ENCODE measurements around the gene GGACT.
A peak's percentile ranks its signal among the peaks of the same experiment; 100 is the strongest.
"Not testable (repeated sequence)": the region's sequence is repeated elsewhere in the genome, so short reads cannot be mapped to it uniquely, and the experiment has no call there.

Gene GGACT

GRCh38 chr13:100600915-100601314 is 12.3 kb upstream of the GGACT start:
- no peak for DNase-seq (ENCODE audit: low read depth)

GRCh38 chr13:100600461-100600860 is 11.9 kb upstream of the GGACT start:
- DNase-seq (ENCODE audit: low read depth), result no peak

GRCh38 chr13:100597253-100597652 is 8.7 kb upstream of the GGACT start:
- no peak for DNase-seq (ENCODE audit: low read depth)

GRCh38 chr13:100596516-100596915 is 7.9 kb upstream of the GGACT start:
- no peak for DNase-seq (ENCODE audit: low read depth)

DNA sequence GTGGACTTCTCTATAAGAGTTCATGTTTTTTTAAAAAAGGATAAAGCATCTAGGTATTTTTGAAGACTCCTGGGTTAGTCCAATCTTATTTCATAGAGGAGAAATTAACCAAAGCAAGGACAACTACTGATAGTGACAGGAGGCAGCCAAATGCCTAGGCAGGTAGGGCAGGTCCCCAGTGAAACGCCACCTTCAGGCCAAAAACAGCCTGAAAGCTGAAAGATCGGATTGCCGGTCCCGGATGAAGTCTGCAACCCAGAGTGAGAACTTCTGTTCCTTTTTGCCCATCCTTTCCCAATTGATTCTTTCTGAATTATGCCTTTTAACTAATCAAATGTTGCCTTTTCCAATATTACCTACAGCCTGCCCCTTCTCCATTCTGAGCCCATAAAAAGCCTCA is 6.1 kb upstream of the GGACT start:
- DNase-seq (ENCODE audit: low read depth), result no peak

DNA sequence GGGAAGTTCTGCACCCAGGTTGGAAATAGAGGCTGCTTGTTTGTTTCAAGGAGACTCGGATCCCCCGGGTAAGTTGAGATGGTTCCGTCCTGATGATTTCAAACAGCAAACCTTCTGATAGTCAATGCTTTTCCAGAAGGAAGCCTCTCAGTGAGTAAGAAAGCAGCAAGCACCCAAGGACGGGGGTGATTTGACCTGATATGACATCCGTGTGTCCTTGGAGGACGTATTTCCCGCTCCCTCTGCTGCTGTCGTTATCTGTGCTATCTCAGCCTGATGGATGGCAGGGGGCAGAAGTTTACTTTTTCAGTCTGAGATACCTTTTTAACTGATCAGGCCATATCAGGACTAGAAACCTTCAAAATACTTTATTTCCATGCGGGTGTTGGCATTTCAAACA is 5.7 kb upstream of the GGACT start:
- no peak for DNase-seq (ENCODE audit: low read depth)

GRCh38 chr13:100589178-100589725 is 663 bp upstream of the GGACT start:
- no peak for DNase-seq (ENCODE audit: low read depth)

GRCh38 chr13:100584896-100585295 is 3.7 kb downstream of the GGACT start:
- no peak for DNase-seq (ENCODE audit: low read depth)

GRCh38 chr13:100581504-100581903 is 7.1 kb downstream of the GGACT start:
- no peak for DNase-seq (ENCODE audit: low read depth)

DNA sequence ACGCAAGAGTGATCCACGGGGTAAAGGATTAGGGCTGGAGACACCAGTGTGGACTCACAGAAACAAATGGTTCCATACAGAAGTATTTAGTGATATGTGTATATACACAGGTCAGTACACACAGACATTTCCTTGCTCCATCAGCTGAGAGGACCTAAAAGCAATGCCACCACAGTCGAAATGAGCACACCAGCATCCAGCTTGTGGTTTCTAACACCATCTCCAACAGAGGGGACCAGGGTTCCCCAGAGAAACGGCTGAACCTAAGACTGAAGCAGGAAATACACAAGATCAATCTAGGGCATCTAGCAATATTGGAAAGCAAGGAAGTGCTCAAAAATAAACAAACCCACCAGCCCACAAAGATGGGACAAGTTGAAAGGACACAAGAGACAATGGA is 7.6 kb downstream of the GGACT start:
- no peak for DNase-seq (ENCODE audit: low read depth)

DNA sequence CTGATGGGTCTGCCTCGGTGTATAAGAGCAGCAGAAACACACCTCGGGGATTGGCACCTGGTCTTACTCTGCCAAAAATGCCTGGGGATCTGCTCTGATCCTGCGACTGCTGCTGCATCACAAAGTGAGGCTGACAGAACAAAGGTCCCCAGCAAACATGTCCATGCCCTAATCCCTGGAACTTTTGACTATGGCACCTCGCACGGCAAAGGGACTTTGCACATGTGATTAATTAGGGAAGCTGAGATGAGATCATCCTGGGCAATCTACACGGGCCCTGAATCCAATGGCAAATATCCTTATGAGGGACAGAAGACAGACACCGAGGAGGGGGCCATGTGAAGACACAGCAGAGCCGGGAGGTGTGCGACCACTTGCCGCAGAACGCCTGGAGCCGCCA is 8.5 kb downstream of the GGACT start:
- DNase-seq (ENCODE audit: low read depth), result no peak

- DNase-seq (ENCODE audit: low read depth), result not testable (repeated sequence)
Measured at GRCh38 chr13:100577239-100577638, 11.3 kb downstream of the GGACT start.

DNA sequence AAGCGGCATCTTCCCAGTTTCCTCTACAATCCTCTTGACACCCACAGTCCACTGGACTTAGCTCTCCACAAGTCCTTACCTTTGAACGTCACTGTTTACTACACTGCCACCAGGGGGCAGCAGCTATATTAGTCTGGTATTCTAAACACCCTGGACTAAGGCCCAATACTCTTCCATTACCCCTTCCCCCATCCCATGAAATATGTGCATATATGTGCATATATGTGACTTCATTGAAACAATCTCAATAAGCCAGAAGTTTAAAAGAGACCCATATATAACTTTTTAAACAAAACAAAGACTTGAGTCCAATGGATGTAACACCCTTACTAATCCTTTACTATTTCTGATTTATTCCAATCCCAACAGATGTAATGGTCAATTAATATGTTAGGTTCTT is 15.5 kb downstream of the GGACT start:
- DNase-seq (ENCODE audit: low read depth), result peak; percentile 67

GRCh38 chr13:100566543-100566942 is 22.0 kb downstream of the GGACT start:
- DNase-seq (ENCODE audit: low read depth), result no peak

- no peak for DNase-seq (ENCODE audit: low read depth)
Measured at GRCh38 chr13:100565286-100565685, 23.3 kb downstream of the GGACT start.

- DNase-seq (ENCODE audit: low read depth), result no peak
Measured at GRCh38 chr13:100564444-100565223, 24.0 kb downstream of the GGACT start.

GRCh38 chr13:100563779-100564178 is 24.8 kb downstream of the GGACT start:
- no peak for DNase-seq (ENCODE audit: low read depth)

DNA sequence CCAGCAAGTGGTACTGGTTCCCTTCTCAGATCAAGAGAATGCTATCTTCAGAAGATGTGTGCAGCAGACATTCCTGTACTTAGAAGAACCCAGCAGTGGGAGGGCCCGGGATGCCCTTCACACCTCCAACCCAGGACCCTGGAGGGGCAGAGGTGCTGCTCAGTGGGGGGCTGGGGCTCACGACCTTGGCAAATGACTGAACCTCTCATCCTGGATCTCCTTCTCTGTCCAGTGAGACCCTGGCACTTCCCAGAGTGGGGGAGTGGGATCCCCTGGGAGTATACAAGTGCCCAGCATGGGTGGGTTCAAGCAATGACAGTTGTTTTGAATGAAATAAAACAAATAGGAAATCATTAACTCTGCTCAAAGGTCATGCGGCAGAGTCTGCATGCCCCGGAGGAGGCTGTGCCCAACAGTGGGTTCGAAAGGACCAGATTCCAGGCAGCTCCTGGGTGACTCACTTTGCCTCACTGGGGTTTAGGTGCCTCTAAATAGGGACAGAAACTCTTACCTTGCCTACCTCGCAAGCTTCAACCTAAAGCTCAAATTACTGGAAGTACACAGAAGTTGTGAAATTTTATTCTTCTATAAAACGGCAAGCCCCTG is 26.9 kb downstream of the GGACT start:
- DNase-seq (ENCODE audit: low read depth), result no peak

GRCh38 chr13:100561158-100561499 is 27.5 kb downstream of the GGACT start:
- DNase-seq (ENCODE audit: low read depth), result no peak

- DNase-seq (ENCODE audit: low read depth), result no peak
Measured at GRCh38 chr13:100560498-100561157, 28.0 kb downstream of the GGACT start.

DNA sequence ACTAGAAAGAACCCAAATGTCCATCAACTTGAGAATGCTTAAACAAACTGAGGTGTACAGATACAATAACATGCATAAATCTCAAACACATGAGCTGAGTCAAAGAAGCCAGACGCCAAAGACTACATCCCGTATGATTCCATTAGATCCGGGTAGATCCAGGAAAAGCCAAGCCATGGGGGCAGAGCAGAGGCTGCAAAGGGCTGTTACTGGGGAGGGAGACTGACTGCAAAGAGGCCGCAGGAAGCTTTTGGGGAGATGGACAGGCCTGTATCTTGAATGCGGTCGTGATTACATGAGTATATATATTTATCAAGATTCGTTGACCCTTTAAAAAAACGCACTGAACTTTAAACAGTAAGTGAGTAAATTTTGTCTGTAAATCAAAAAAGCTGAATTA is 28.7 kb downstream of the GGACT start:
- no peak for DNase-seq (ENCODE audit: low read depth)

DNA sequence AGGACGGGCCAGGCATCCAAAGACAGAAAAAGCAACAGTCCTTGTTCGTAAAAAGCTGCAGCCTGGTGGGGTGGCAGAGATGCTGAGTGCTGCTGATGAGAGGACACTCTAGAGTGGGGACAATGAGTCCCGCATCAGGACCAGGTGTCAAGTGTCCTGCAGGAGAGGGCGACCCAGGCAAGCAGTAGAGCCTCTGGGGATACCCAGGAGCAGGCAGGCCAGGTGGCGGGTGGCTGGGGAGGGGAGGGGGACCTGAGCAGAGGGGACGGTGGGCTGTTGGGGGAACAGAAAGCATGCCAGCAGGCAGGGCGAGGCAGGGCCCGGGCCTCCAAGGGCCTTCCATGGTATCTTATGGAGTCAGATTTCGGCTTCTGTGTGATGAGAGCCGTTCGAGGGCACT is 35.8 kb downstream of the GGACT start:
- DNase-seq (ENCODE audit: low read depth), result no peak

- no peak for DNase-seq (ENCODE audit: low read depth)
Measured at GRCh38 chr13:100549316-100549715, 39.3 kb downstream of the GGACT start.
